ENCODE results near the gene RBBP8. TPM values are rescaled to one million over a fixed set of nuclear protein-coding genes. Genes with fewer than 3 reads are reported as not detected.
"Not testable (repeated sequence)": the region's sequence is repeated elsewhere in the genome, so short reads cannot be mapped to it uniquely, and the experiment has no call there.

The RBBP8 gene
- total RNA-seq, 1 experiment from 2014 or later = 65.2 TPM

DNA sequence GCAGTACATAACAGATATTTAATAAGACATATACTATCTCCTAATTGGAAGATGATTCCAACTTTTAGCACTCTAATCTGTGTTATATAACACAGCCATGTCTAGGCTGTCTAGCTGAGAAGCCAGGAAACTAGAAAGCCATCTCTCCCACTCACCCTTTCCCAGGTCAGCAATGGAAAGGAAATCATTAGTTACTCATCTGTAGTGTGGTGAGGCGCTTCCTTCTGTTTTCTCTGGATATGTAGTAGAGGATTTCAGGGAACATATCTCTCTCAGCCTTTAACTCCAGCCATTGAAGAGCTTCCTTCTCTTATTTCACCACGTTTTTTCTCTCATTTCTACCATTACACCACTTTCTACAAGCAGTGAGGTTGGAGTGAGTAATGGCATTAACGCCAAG is 19.4 kb downstream of the RBBP8 start:
- no peak overlapping the region for H3K56ac ChIP-seq (ENCODE audit: insufficient read length, low read depth, low read length)
- no peak overlapping the region for H3K4me2 ChIP-seq (ENCODE audit: insufficient read depth, insufficient read length, low read length)
- no peak overlapping the region for H3K27ac ChIP-seq (ENCODE audit: insufficient read length, low read depth, low read length)
- Mint-ChIP-seq H3K4me3 (no peak overlapping the region), H3K27me3 (ENCODE audit: low read depth) (no peaks in the 10 kb centered on the region), H3K9me3 (no peaks in the 10 kb centered on the region), H3K27ac (peak overlapping the region in 1 of 3 experiments; percentile 65; a peak in 1 of 7 replicates), H3K4me1 (peaks cover 24 to 29% of the 10 kb centered on the region in 2 experiments), H3K36me3 (ENCODE audit: insufficient read depth in 1 of 3, low read depth in 3 of 3) (peaks cover 31 to 69% (median 56%) of the 10 kb centered on the region in 3 experiments; a peak in 6 of 7 replicates)
- no peaks in the 10 kb centered on the region for H3K79me2 ChIP-seq (ENCODE audit: insufficient read depth, low read length)
- no peak overlapping the region for H3T11ph ChIP-seq (ENCODE audit: low read length)
- no peak overlapping the region for H3K4ac ChIP-seq (ENCODE audit: low read depth, low read length)
- H3K79me1 ChIP-seq (ENCODE audit: insufficient read depth, low read depth, low read length, poor library complexity, severe bottlenecking) = no peaks in the 10 kb centered on the region
- H3K14ac ChIP-seq (ENCODE audit: insufficient read depth, low read length) = no peak overlapping the region
- TF ChIP-seq, protein P1, sequence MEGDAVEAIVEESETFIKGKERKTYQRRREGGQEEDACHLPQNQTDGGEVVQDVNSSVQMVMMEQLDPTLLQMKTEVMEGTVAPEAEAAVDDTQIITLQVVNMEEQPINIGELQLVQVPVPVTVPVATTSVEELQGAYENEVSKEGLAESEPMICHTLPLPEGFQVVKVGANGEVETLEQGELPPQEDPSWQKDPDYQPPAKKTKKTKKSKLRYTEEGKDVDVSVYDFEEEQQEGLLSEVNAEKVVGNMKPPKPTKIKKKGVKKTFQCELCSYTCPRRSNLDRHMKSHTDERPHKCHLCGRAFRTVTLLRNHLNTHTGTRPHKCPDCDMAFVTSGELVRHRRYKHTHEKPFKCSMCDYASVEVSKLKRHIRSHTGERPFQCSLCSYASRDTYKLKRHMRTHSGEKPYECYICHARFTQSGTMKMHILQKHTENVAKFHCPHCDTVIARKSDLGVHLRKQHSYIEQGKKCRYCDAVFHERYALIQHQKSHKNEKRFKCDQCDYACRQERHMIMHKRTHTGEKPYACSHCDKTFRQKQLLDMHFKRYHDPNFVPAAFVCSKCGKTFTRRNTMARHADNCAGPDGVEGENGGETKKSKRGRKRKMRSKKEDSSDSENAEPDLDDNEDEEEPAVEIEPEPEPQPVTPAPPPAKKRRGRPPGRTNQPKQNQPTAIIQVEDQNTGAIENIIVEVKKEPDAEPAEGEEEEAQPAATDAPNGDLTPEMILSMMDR (conservative IDR thresholded peaks at IDR 0.05) = no peak
- no peak overlapping the region for H2BK12ac ChIP-seq (ENCODE audit: insufficient read length, low read depth, low read length)
- H2BK20ac ChIP-seq (ENCODE audit: low read depth, low read length, poor library complexity, severe bottlenecking) = no peak overlapping the region
- H2BK120ac ChIP-seq (ENCODE audit: low read depth, low read length, poor library complexity, severe bottlenecking) = no peak overlapping the region
- no peaks in the 10 kb centered on the region for H3K23me2 ChIP-seq (ENCODE audit: insufficient read length, low read depth, low read length, poor library complexity, severe bottlenecking)
- WGBS (ENCODE audit: extremely low coverage, insufficient read length, low lambda C conversion rate) = no CpG with 5 or more reads among the region's 3 CpGs
- no peaks in the 10 kb centered on the region for H3K9me3 ChIP-seq (ENCODE audit: control insufficient read depth, low read depth, low read length)
- no peak overlapping the region for H2BK15ac ChIP-seq (ENCODE audit: low read depth, low read length)
- H4K20me1 ChIP-seq (ENCODE audit: control insufficient read depth, insufficient read depth, insufficient read length) = no peaks in the 10 kb centered on the region
- no peak overlapping the region for H4K5ac ChIP-seq (ENCODE audit: insufficient read length, low read depth, low read length)
- no peak overlapping the region for H3K18ac ChIP-seq (ENCODE audit: insufficient read length, low read depth, low read length)
- H3K23ac ChIP-seq (ENCODE audit: insufficient read length, low read depth, low read length) = no peak overlapping the region
- no peaks in the 10 kb centered on the region for H3K27me3 ChIP-seq (ENCODE audit: insufficient read depth, low read length)
- H2AK5ac ChIP-seq (ENCODE audit: insufficient read length, low read length) = no peak overlapping the region
- H4K8ac ChIP-seq (replicated peaks; ENCODE audit: insufficient read length, low read depth, low read length) = no peak overlapping the region
- H4K91ac ChIP-seq (ENCODE audit: insufficient read length, low read depth, low read length) = no peak overlapping the region
- H3K4me1 ChIP-seq (ENCODE audit: insufficient read depth, low read length) = no peaks in the 10 kb centered on the region; the same call in 1 of the 2 replicates
- H2AFZ ChIP-seq (ENCODE audit: low read length) = no peak overlapping the region
- H3K9ac ChIP-seq (ENCODE audit: extremely low read depth, insufficient read length, low read length) = no peak overlapping the region
- DNase-seq = no peak
- no peak overlapping the region for H2BK5ac ChIP-seq (ENCODE audit: insufficient read length, low read length)

DNA sequence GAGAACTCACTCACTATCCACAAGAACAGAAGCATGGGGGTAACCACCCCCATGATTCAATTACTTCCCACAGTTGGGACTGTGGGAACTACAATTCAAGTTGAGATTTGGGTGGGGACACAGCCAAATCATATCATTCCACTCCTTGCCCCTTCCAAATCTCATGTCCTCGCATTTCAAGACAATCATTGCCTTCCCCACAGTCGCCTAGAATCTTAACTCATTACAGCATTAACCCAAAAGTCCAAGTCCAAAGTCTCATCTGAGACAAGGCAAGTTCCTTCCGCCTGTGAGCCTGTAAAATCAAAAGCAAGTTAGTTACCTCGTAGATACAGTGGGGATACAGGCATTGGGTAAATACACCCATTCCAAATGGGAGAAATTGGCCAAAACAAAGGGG is 20.9 kb downstream of the RBBP8 start:
- not testable (repeated sequence) for H2BK120ac ChIP-seq (ENCODE audit: low read depth, low read length, poor library complexity, severe bottlenecking); H2AFZ ChIP-seq (ENCODE audit: low read length); H3K27me3 ChIP-seq (ENCODE audit: insufficient read depth, low read length); H3K9me3 ChIP-seq (ENCODE audit: control insufficient read depth, low read depth, low read length); H3K56ac ChIP-seq (ENCODE audit: insufficient read length, low read depth, low read length); H3K23ac ChIP-seq (ENCODE audit: insufficient read length, low read depth, low read length); H2BK20ac ChIP-seq (ENCODE audit: low read depth, low read length, poor library complexity, severe bottlenecking); H2BK15ac ChIP-seq (ENCODE audit: low read depth, low read length); H3K9ac ChIP-seq (ENCODE audit: extremely low read depth, insufficient read length, low read length); H3K79me2 ChIP-seq (ENCODE audit: insufficient read depth, low read length); H4K5ac ChIP-seq (ENCODE audit: insufficient read length, low read depth, low read length); H4K91ac ChIP-seq (ENCODE audit: insufficient read length, low read depth, low read length); H3K4me1 ChIP-seq (ENCODE audit: insufficient read depth, low read length); H2BK12ac ChIP-seq (ENCODE audit: insufficient read length, low read depth, low read length); H3T11ph ChIP-seq (ENCODE audit: low read length); H3K23me2 ChIP-seq (ENCODE audit: insufficient read length, low read depth, low read length, poor library complexity, severe bottlenecking); H3K79me1 ChIP-seq (ENCODE audit: insufficient read depth, low read depth, low read length, poor library complexity, severe bottlenecking); H3K27me3 Mint-ChIP-seq (ENCODE audit: low read depth); H3K4me2 ChIP-seq (ENCODE audit: insufficient read depth, insufficient read length, low read length); H3K4ac ChIP-seq (ENCODE audit: low read depth, low read length); DNase-seq; H4K8ac ChIP-seq (replicated peaks; ENCODE audit: insufficient read length, low read depth, low read length); H2BK5ac ChIP-seq (ENCODE audit: insufficient read length, low read length); H2AK5ac ChIP-seq (ENCODE audit: insufficient read length, low read length); H3K27ac ChIP-seq (ENCODE audit: insufficient read length, low read depth, low read length); H3K9me3 Mint-ChIP-seq; H4K20me1 ChIP-seq (ENCODE audit: control insufficient read depth, insufficient read depth, insufficient read length); H3K4me3 Mint-ChIP-seq; H3K14ac ChIP-seq (ENCODE audit: insufficient read depth, low read length); H3K18ac ChIP-seq (ENCODE audit: insufficient read length, low read depth, low read length)
- Mint-ChIP-seq H3K4me1 (peaks cover 24 to 29% of the 10 kb centered on the region in 2 experiments), H3K36me3 (ENCODE audit: insufficient read depth in 1 of 3, low read depth in 3 of 3) (peaks cover 30 to 73% (median 62%) of the 10 kb centered on the region in 3 experiments; a peak in 6 of 7 replicates), H3K27ac (peak overlapping the region; percentile 23 to 92 (median 90); a peak in 3 of 7 replicates)
- WGBS (ENCODE audit: extremely low coverage, insufficient read length, low lambda C conversion rate) = no CpG with 5 or more reads among the region's 4 CpGs

All from H9 (cell line).